Measurements from ENCODE around the gene OR13C5.

DNA sequence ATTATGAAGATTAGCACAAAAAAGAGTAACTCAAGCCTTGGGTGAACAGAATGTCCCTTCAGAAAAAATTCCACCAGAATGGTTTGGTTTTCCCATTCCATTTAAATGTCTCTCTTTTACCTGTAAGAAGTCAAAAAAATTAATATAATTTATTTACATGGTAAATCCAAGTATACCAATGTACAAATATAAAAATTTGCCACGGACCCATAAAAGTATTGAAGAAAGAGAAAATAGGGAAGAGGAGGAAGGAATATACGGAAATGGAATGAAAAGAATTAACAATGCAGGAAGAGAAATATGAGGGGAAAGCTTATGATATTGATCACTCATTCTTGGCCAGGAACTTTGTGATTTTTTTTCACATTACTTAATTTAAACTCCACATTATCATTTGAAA is 18.9 kb upstream of the OR13C5 start, which contains the start of gene OR13C9:
- TF ChIP-seq, protein P1, sequence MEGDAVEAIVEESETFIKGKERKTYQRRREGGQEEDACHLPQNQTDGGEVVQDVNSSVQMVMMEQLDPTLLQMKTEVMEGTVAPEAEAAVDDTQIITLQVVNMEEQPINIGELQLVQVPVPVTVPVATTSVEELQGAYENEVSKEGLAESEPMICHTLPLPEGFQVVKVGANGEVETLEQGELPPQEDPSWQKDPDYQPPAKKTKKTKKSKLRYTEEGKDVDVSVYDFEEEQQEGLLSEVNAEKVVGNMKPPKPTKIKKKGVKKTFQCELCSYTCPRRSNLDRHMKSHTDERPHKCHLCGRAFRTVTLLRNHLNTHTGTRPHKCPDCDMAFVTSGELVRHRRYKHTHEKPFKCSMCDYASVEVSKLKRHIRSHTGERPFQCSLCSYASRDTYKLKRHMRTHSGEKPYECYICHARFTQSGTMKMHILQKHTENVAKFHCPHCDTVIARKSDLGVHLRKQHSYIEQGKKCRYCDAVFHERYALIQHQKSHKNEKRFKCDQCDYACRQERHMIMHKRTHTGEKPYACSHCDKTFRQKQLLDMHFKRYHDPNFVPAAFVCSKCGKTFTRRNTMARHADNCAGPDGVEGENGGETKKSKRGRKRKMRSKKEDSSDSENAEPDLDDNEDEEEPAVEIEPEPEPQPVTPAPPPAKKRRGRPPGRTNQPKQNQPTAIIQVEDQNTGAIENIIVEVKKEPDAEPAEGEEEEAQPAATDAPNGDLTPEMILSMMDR (IDR thresholded peaks at IDR 0.05), result no peak
- TF ChIP-seq POLR2A (IDR thresholded peaks at IDR 0.05) (no peak), EP300 (IDR thresholded peaks at IDR 0.05) (no peak), POLR2AphosphoS5 (IDR thresholded peaks at IDR 0.05) (no peak)

All from upper lobe of left lung (tissue), 4 donors.